DMS 273 (cell line): ENCODE measurements around the gene GIPC3.

Experiments used
- DNase-seq: peaks from one replicate; lab custom pipeline; 2025; ENCODE audit not compliant: unreplicated experiment; lab: John Stamatoyannopoulos, UW

The GIPC3 gene

GRCh38 chr19:3604227-3604986 is 19.1 kb downstream of the GIPC3 start:
- DNase-seq, result no peak

- no peak for DNase-seq
Measured at GRCh38 chr19:3604987-3605343, 19.7 kb downstream of the GIPC3 start.

- DNase-seq, result no peak
Measured at GRCh38 chr19:3605361-3605760, 20.1 kb downstream of the GIPC3 start.

- no peak for DNase-seq
Measured at GRCh38 chr19:3605770-3606169, 20.5 kb downstream of the GIPC3 start.

GRCh38 chr19:3606174-3606689 is 21.0 kb downstream of the GIPC3 start:
- DNase-seq, result no peak

- DNase-seq, result peak; percentile 83
Measured at GRCh38 chr19:3606690-3607289, 21.5 kb downstream of the GIPC3 start, which contains the start of gene TBXA2R. Gene TBXA2R (minus strand): TSS chr19:3606875. CDS start chr19:3600634, 6,241 bp downstream.

- DNase-seq, result peak; percentile 57
Measured at GRCh38 chr19:3607303-3608078, 22.2 kb downstream of the GIPC3 start.

- no peak for DNase-seq
Measured at GRCh38 chr19:3608079-3608641, 22.9 kb downstream of the GIPC3 start.

GRCh38 chr19:3608750-3609322 is 23.6 kb downstream of the GIPC3 start:
- DNase-seq, result no peak

- peak; percentile 57 for DNase-seq
Measured at GRCh38 chr19:3609779-3610719, 24.8 kb downstream of the GIPC3 start.

- no peak for DNase-seq
Measured at GRCh38 chr19:3610745-3611717, 25.8 kb downstream of the GIPC3 start.

GRCh38 chr19:3611841-3612240 is 26.6 kb downstream of the GIPC3 start:
- no peak for DNase-seq

- no peak for DNase-seq
Measured at GRCh38 chr19:3612330-3612729, 27.1 kb downstream of the GIPC3 start.

GRCh38 chr19:3612901-3613741 is 27.8 kb downstream of the GIPC3 start:
- DNase-seq, result no peak

GRCh38 chr19:3613818-3614661 is 28.8 kb downstream of the GIPC3 start:
- no peak for DNase-seq

GRCh38 chr19:3614858-3615505 is 29.7 kb downstream of the GIPC3 start:
- no peak for DNase-seq
